Measurements from ENCODE around the gene THSD4.
A peak's percentile ranks its signal among the peaks of the same experiment; 100 is the strongest.

The THSD4 gene

GRCh38 chr15:71758711-71759110 is 643.4 kb downstream of the THSD4 start:
- DNase-seq, result no peak

- DNase-seq, result no peak
Observed at GRCh38 chr15:71760852-71761251, 645.6 kb downstream of the THSD4 start.

GRCh38 chr15:71761649-71762048 is 646.4 kb downstream of the THSD4 start:
- no peak for DNase-seq

- DNase-seq, result no peak
Observed at GRCh38 chr15:71768184-71768583, 652.9 kb downstream of the THSD4 start.

- DNase-seq, result no peak
Observed at GRCh38 chr15:71773206-71773859, 658.1 kb downstream of the THSD4 start.

GRCh38 chr15:71775856-71776255 is 660.6 kb downstream of the THSD4 start:
- no peak for DNase-seq

GRCh38 chr15:71776304-71776703 is 661.0 kb downstream of the THSD4 start:
- DNase-seq, result no peak

- DNase-seq, result peak in 1 of 14 donors; percentile 1
Observed at GRCh38 chr15:71777216-71777943, 662.1 kb downstream of the THSD4 start.

GRCh38 chr15:71779073-71779797 is 664.0 kb downstream of the THSD4 start:
- DNase-seq, result no peak

- peak in 1 of 14 donors; percentile 17 for DNase-seq
Observed at GRCh38 chr15:71780115-71780976, 665.1 kb downstream of the THSD4 start.

GRCh38 chr15:71781179-71781964 is 666.1 kb downstream of the THSD4 start:
- DNase-seq, result no peak

GRCh38 chr15:71781965-71782265 is 666.6 kb downstream of the THSD4 start:
- no peak for DNase-seq

- no peak for DNase-seq
Observed at GRCh38 chr15:71782422-71783165, 667.3 kb downstream of the THSD4 start.

GRCh38 chr15:71784719-71785118 is 669.4 kb downstream of the THSD4 start:
- DNase-seq, result no peak

- DNase-seq, result no peak
Observed at GRCh38 chr15:71785996-71786395, 670.7 kb downstream of the THSD4 start.

- no peak for DNase-seq
Observed at GRCh38 chr15:71786673-71787072, 671.4 kb downstream of the THSD4 start.

- DNase-seq, result no peak
Observed at GRCh38 chr15:71788646-71789579, 673.6 kb downstream of the THSD4 start.

- DNase-seq, result no peak
Observed at GRCh38 chr15:71789616-71790015, 674.3 kb downstream of the THSD4 start.

- DNase-seq, result no peak
Observed at GRCh38 chr15:71790081-71790480, 674.8 kb downstream of the THSD4 start.

GRCh38 chr15:71791975-71792374 is 676.7 kb downstream of the THSD4 start:
- DNase-seq, result no peak

Data from C1 segment of cervical spinal cord (tissue), 14 donors.